OCI-LY7 (cell line): ENCODE data around the gene BCAR3.

Experiments used
- EZH2phosphoT487 ChIP-seq: fragments of 200-600 bp; sonication (generic); IDR thresholded peaks from 2 replicates; pipeline ENCODE4 v1.6.1; 2018; ENCODE audit warnings: low read depth, borderline replicate concordance, mild to moderate bottlenecking, mixed run types, antibody characterized with exemption, low read length, moderate library complexity, mixed read lengths
- TF ChIP-seq, protein P1 (sequence below): fragments of 200-600 bp; sonication (generic); conservative IDR thresholded peaks from 2 replicates; pipeline ENCODE4 v1.5.1; 2014; ENCODE audit warnings: mild to moderate bottlenecking, antibody characterized with exemption, low read length, moderate library complexity, mixed read lengths

DNA sequence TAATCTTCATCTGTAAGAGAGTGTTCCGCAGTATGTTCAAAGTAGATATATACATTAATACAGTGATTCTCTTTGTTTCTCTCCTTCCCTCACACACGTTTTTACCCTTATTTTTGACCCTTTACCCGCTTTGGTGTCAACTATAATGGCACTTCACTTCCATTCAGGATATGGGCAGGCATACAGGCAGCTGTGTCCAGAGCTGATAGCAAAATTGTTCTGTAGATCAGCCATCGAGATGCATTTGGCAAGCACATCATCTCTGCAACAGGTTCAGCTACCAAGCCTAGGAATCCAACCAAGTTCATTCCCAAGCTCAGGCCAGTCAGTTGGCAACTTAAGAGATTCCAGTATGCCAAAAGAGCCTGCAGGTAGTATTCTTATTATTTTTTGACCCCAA is 158.9 kb downstream of the BCAR3 start:
- TF ChIP-seq, protein P1, sequence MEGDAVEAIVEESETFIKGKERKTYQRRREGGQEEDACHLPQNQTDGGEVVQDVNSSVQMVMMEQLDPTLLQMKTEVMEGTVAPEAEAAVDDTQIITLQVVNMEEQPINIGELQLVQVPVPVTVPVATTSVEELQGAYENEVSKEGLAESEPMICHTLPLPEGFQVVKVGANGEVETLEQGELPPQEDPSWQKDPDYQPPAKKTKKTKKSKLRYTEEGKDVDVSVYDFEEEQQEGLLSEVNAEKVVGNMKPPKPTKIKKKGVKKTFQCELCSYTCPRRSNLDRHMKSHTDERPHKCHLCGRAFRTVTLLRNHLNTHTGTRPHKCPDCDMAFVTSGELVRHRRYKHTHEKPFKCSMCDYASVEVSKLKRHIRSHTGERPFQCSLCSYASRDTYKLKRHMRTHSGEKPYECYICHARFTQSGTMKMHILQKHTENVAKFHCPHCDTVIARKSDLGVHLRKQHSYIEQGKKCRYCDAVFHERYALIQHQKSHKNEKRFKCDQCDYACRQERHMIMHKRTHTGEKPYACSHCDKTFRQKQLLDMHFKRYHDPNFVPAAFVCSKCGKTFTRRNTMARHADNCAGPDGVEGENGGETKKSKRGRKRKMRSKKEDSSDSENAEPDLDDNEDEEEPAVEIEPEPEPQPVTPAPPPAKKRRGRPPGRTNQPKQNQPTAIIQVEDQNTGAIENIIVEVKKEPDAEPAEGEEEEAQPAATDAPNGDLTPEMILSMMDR, result no peak
- no peak for TF ChIP-seq EZH2phosphoT487
